Measurements from ENCODE around the gene FIGN.

- TF ChIP-seq CTCF (IDR thresholded peaks at IDR 0.05) (no peak), POLR2A (IDR thresholded peaks at IDR 0.05; ENCODE audit: low read depth) (no peak), EP300 (IDR thresholded peaks at IDR 0.05) (no peak)
These were observed 34.2 kb downstream of the FIGN start for GRCh38 chr2:163701399-163702195.
